CD4-positive, CD25-positive, alpha-beta regulatory T cell (primary cell): ENCODE data around the gene DPY19L3. TPM values are rescaled to one million over a fixed set of nuclear protein-coding genes. Genes with fewer than 3 reads are reported as not detected.

Experiments
- ATAC-seq, 2 donors: fragments of 150-1000 bp; cut with Tn5 transposase; one replicate each; pipeline ENCODE4 v1.10.0; 2021; ENCODE audit warnings: low read depth in 2 of 2, moderate number of reproducible peaks in 2 of 2, moderate library complexity in 1 of 2
- DNase-seq, 3 donors: peaks; one replicate each; pipeline versions ENCODE4 v3.0.0 to v3.0.0-alpha.2; 2012 to 2022; ENCODE audit warnings: mixed read lengths in 1 of 3
- H3K27ac ChIP-seq: one replicate; pipeline ENCODE4 v1.7.0; 2013; ENCODE audit warnings: mild to moderate bottlenecking, low read length; ENCODE audit not compliant: insufficient read depth, poor library complexity, severe bottlenecking
- H3K27me3 ChIP-seq: one replicate; pipeline ENCODE4 v1.7.0; 2013; ENCODE audit warnings: low read length; ENCODE audit not compliant: control insufficient read depth, insufficient read depth
- H3K36me3 ChIP-seq: one replicate; pipeline ENCODE4 v1.7.0; 2013; ENCODE audit warnings: mild to moderate bottlenecking, low read length, moderate library complexity; ENCODE audit not compliant: control insufficient read depth, insufficient read depth
- H3K4me1 ChIP-seq: 2 replicates; pipeline ENCODE4 v1.7.0; 2013; ENCODE audit warnings: mild to moderate bottlenecking, low read length; ENCODE audit not compliant: insufficient read depth, control insufficient read depth, poor library complexity, severe bottlenecking
- H3K4me3 ChIP-seq: one replicate; pipeline ENCODE4 v1.7.0; 2013; ENCODE audit warnings: low read depth, mild to moderate bottlenecking, low read length, moderate library complexity
- H3K9me3 ChIP-seq, 2 experiments: 1 replicate in 1 of 2; 2 replicates in 1 of 2; pipeline ENCODE4 v1.7.0; 2013; ENCODE audit warnings: low read length in 2 of 2, mild to moderate bottlenecking in 1 of 2, moderate library complexity in 1 of 2; ENCODE audit not compliant: control insufficient read depth in 2 of 2
- H3K27ac Mint-ChIP-seq, 3 donors: one replicate each; pipeline ENCODE4 v1.8.0; 2020 to 2022; ENCODE audit warnings: mild to moderate bottlenecking in 3 of 3, mixed read lengths in 3 of 3, moderate library complexity in 2 of 3
- H3K27me3 Mint-ChIP-seq: one replicate; pipeline ENCODE4 v1.8.0; 2022; ENCODE audit warnings: mild to moderate bottlenecking, mixed read lengths
- H3K36me3 Mint-ChIP-seq: one replicate; pipeline ENCODE4 v1.8.0; 2020; ENCODE audit warnings: mixed read lengths
- H3K4me1 Mint-ChIP-seq, 4 donors: one replicate each; pipeline ENCODE4 v1.8.0; 2020 to 2022; ENCODE audit warnings: mixed read lengths in 4 of 4, mild to moderate bottlenecking in 1 of 4
- H3K4me3 Mint-ChIP-seq, 4 donors: one replicate each; pipeline ENCODE4 v1.8.0; 2020 to 2022; ENCODE audit warnings: mild to moderate bottlenecking in 4 of 4, mixed read lengths in 4 of 4, moderate library complexity in 3 of 4
- H3K9me3 Mint-ChIP-seq, 7 donors: one replicate each; pipeline ENCODE4 v1.8.0; 2020 to 2022; ENCODE audit warnings: mixed read lengths in 7 of 7, mild to moderate bottlenecking in 3 of 7, moderate library complexity in 2 of 7
- polyA plus RNA-seq, 4 donors: library from polyadenylated mRNA; unstranded; fragments of 300-500 nt; fragmentation: Illumina TruSeq; gene quantifications; one replicate each; pipeline ENCODE4 v1.2.3, GENCODE V29; 2021
- total RNA-seq: library from RNA; stranded (reverse); gene quantifications from one replicate; pipeline ENCODE4 v1.2.3, GENCODE V29; 2022

DPY19L3 gene
- total and polyA plus RNA-seq, 5 donors from 2014 or later, result 4.5 to 17.4 (median 5.9) TPM

DNA sequence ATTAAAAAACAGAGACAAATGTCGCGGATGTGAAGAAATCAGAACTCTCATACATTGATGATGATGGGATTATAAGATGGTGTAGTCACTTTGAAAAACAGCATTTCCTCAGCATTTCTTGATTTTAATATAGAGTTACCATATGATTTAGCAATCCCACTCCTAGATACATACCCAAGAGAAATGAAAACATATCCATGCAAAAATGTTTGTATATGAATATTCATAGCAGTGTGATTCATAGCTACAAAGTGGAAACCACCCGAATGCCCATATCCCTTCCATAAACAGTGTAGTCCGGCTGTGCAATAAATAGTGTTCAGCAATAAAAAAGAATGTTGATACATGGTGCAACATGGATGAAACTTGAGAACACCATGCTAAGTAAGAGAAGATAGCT lies 44.6 kb downstream of the DPY19L3 start:
- peak overlapping the region in 1 of 3 donors; percentile 2 for H3K27ac Mint-ChIP-seq
- peaks cover 3 to 13% (median 8%) of the 10 kb centered on the region in 4 donors for H3K4me1 Mint-ChIP-seq

GRCh38 chr19:32453736-32454135 lies 48.2 kb downstream of the DPY19L3 start:
- no peak for ATAC-seq
- H3K4me1 ChIP-seq, result peaks cover 6% of the 10 kb centered on the region
- no peaks in the 10 kb centered on the region for H3K27me3 ChIP-seq
- no peaks in the 10 kb centered on the region for H3K9me3 Mint-ChIP-seq
- H3K27ac ChIP-seq, result no peak overlapping the region
- peaks cover 9 to 25% (median 16%) of the 10 kb centered on the region in 4 donors for H3K4me1 Mint-ChIP-seq
- no peaks in the 10 kb centered on the region for H3K9me3 ChIP-seq
- DNase-seq, result no peak
- peaks cover 18% of the 10 kb centered on the region for H3K36me3 Mint-ChIP-seq
- no peaks in the 10 kb centered on the region for H3K27me3 Mint-ChIP-seq
- no peak overlapping the region for H3K4me3 Mint-ChIP-seq
- H3K4me3 ChIP-seq, result no peak overlapping the region
- peaks cover 8% of the 10 kb centered on the region for H3K36me3 ChIP-seq
- H3K27ac Mint-ChIP-seq, result no peak overlapping the region

More for the DNA sequence above, 44.6 kb downstream of the DPY19L3 start:
- Histone ChIP-seq H3K4me3 (no peak overlapping the region), H3K36me3 (no peaks in the 10 kb centered on the region), H3K4me1 (no peaks in the 10 kb centered on the region), H3K27me3 (no peaks in the 10 kb centered on the region), H3K27ac (no peak overlapping the region), H3K9me3 (no peaks in the 10 kb centered on the region)
- no peak overlapping the region for H3K4me3 Mint-ChIP-seq
- DNase-seq (no peak), ATAC-seq (no peak)
- peaks cover 17% of the 10 kb centered on the region for H3K36me3 Mint-ChIP-seq
- no peaks in the 10 kb centered on the region for H3K9me3 Mint-ChIP-seq
- no peaks in the 10 kb centered on the region for H3K27me3 Mint-ChIP-seq

GRCh38 chr19:32456406-32456805 lies 50.8 kb downstream of the DPY19L3 start:
- Mint-ChIP-seq H3K27ac (no peak overlapping the region), H3K4me1 (peaks cover 11 to 24% (median 21%) of the 10 kb centered on the region in 4 donors), H3K4me3 (no peak overlapping the region), H3K27me3 (no peaks in the 10 kb centered on the region), H3K36me3 (peaks cover 21% of the 10 kb centered on the region), H3K9me3 (no peaks in the 10 kb centered on the region)
- Histone ChIP-seq H3K9me3 (no peaks in the 10 kb centered on the region), H3K27me3 (no peaks in the 10 kb centered on the region), H3K36me3 (peaks cover 8% of the 10 kb centered on the region), H3K4me3 (no peak overlapping the region), H3K4me1 (peaks cover 14% of the 10 kb centered on the region), H3K27ac (no peak overlapping the region)
- ATAC-seq, result no peak
- no peak for DNase-seq

DNA sequence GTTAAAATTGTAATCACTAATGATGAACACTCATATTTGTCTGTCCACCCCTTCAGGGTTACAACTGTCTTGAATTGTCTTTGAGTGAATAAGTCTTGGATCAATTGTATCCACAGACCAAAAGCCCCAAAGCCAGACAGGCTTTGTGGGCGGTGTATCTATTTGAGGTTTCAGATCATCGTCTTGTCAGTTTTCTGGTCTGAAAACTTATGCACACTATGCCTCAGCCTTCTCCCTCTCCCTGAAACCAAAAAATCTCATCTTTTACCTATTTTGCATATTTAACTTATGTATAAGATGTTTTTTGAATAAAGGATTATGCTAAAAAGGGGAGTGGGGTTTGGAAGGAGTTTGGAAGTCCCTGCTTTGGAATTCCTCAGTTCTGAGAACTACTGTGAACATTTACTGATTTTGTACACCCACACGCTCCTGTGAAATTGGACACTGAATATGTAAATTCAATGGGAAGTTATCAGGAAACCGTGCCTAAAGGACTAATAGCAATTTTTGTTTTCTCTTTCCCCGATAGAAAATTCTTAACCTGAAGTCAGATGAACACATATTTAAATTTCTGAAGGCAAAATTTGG lies 52.1 kb downstream of the DPY19L3 start:
- H3K27ac ChIP-seq, result no peak overlapping the region
- H3K9me3 ChIP-seq, result no peaks in the 10 kb centered on the region
- Mint-ChIP-seq H3K27me3 (no peaks in the 10 kb centered on the region), H3K4me1 (peaks cover 11 to 24% (median 21%) of the 10 kb centered on the region in 4 donors), H3K36me3 (peaks cover 14% of the 10 kb centered on the region), H3K9me3 (no peaks in the 10 kb centered on the region), H3K4me3 (peak overlapping the region in 1 of 4 donors; percentile 60), H3K27ac (peak overlapping the region in 1 of 3 donors; percentile 92)
- ATAC-seq, result no peak
- H3K4me3 ChIP-seq, result no peak overlapping the region
- DNase-seq, result no peak
- H3K27me3 ChIP-seq, result no peaks in the 10 kb centered on the region
- H3K4me1 ChIP-seq, result peaks cover 14% of the 10 kb centered on the region
- H3K36me3 ChIP-seq, result peaks cover 8% of the 10 kb centered on the region

- Histone ChIP-seq H3K4me1 (peaks cover 14% of the 10 kb centered on the region), H3K4me3 (peak overlapping the region; percentile 64), H3K27me3 (no peaks in the 10 kb centered on the region), H3K9me3 (no peaks in the 10 kb centered on the region), H3K27ac (no peak overlapping the region), H3K36me3 (peaks cover 8% of the 10 kb centered on the region)
- ATAC-seq (peak; percentile 44 to 61), DNase-seq (peak in 2 of 3 donors; percentile 13 to 71)
- Mint-ChIP-seq H3K4me1 (peaks cover 11 to 24% (median 21%) of the 10 kb centered on the region in 4 donors), H3K27me3 (no peaks in the 10 kb centered on the region), H3K36me3 (peaks cover 14% of the 10 kb centered on the region), H3K27ac (peak overlapping the region; percentile 86 to 94 (median 92)), H3K9me3 (no peaks in the 10 kb centered on the region), H3K4me3 (peak overlapping the region; percentile 10 to 60 (median 44))
Measured at GRCh38 chr19:32458500-32459123, 53.0 kb downstream of the DPY19L3 start.

- no peaks in the 10 kb centered on the region for H3K9me3 ChIP-seq
- peak overlapping the region; percentile 86 to 94 (median 92) for H3K27ac Mint-ChIP-seq
- peak overlapping the region; percentile 64 for H3K4me3 ChIP-seq
- ATAC-seq (no peak), DNase-seq (no peak)
- no peaks in the 10 kb centered on the region for H3K27me3 ChIP-seq
- H3K36me3 Mint-ChIP-seq, result peaks cover 14% of the 10 kb centered on the region
- H3K27ac ChIP-seq, result no peak overlapping the region
- H3K4me3 Mint-ChIP-seq, result peak overlapping the region; percentile 10 to 60 (median 44)
- H3K9me3 Mint-ChIP-seq, result no peaks in the 10 kb centered on the region
- H3K36me3 ChIP-seq, result peaks cover 8% of the 10 kb centered on the region
- H3K27me3 Mint-ChIP-seq, result no peaks in the 10 kb centered on the region
- H3K4me1 Mint-ChIP-seq, result peaks cover 11 to 24% (median 21%) of the 10 kb centered on the region in 4 donors
- H3K4me1 ChIP-seq, result peaks cover 14% of the 10 kb centered on the region
Measured at GRCh38 chr19:32459204-32459865, 53.8 kb downstream of the DPY19L3 start.

DNA sequence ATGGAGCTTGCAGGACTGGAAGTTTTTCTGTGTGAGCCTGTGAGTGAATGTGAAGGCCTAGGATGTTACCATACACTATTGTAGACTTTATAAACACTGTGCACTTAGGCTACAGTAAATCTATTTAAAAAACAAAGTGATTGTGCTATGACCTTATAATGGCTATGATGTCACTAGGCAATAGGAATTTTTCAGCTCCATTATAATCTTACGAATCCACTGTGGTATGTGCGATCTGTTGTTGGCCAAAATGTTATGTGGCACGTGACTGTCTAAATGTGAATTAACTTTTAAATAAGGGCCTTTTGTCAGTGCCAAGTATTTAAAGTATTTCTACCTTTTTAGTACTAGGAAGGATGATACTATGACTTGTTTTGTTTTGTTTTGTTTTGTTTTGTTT lies 54.9 kb downstream of the DPY19L3 start:
- no peak overlapping the region for H3K4me3 ChIP-seq
- Mint-ChIP-seq H3K36me3 (peaks cover 14% of the 10 kb centered on the region), H3K27me3 (no peaks in the 10 kb centered on the region), H3K9me3 (no peaks in the 10 kb centered on the region), H3K27ac (no peak overlapping the region), H3K4me3 (no peak overlapping the region), H3K4me1 (peaks cover 11 to 24% (median 21%) of the 10 kb centered on the region in 4 donors)
- no peak overlapping the region for H3K27ac ChIP-seq
- DNase-seq (no peak), ATAC-seq (no peak)
- peaks cover 14% of the 10 kb centered on the region for H3K4me1 ChIP-seq
- no peaks in the 10 kb centered on the region for H3K27me3 ChIP-seq
- peaks cover 8% of the 10 kb centered on the region for H3K36me3 ChIP-seq
- no peaks in the 10 kb centered on the region for H3K9me3 ChIP-seq
